GM23338 (cell line): Measurements from ENCODE around the gene BAHCC1. TPM values are rescaled to one million over a fixed set of nuclear protein-coding genes. Genes with fewer than 3 reads are reported as not detected.

Experiments used
- ATAC-seq: fragments of 200-7000 bp; cut with Tn5 transposase; 3 replicates; pipeline ENCODE4 v1.9.1; 2020
- DNase-seq: peaks from one replicate; pipeline ENCODE4 v3.0.0-alpha.2; 2015; ENCODE audit warnings: low spot score
- H2AFZ ChIP-seq: fragments of 200-600 bp; sonication (generic); 2 replicates; pipeline ENCODE4 v1.8.0; 2016; ENCODE audit warnings: antibody characterized with exemption, mild to moderate bottlenecking, moderate library complexity
- H3F3A ChIP-seq: fragments of 200-600 bp; sonication (generic); replicated peaks from 2 replicates; pipeline ENCODE4 v1.8.0; 2017; ENCODE audit warnings: antibody characterized with exemption, mixed run types, low read depth
- H3K27ac ChIP-seq: fragments of 200-600 bp; sonication (generic); 2 replicates; pipeline ENCODE4 v1.6.1; 2016; ENCODE audit warnings: low read depth
- H3K27me3 ChIP-seq: fragments of 200-600 bp; sonication (generic); 2 replicates; pipeline ENCODE4 v1.8.0; 2016; ENCODE audit warnings: mild to moderate bottlenecking, mixed run types, moderate library complexity; ENCODE audit not compliant: insufficient read depth
- H3K36me3 ChIP-seq: fragments of 200-600 bp; sonication (generic); 2 replicates; pipeline ENCODE4 v1.8.0; 2016; ENCODE audit warnings: mild to moderate bottlenecking; ENCODE audit not compliant: insufficient read depth
- H3K4me1 ChIP-seq: fragments of 200-600 bp; sonication (generic); 2 replicates; pipeline ENCODE4 v1.8.0; 2016; ENCODE audit warnings: mild to moderate bottlenecking, moderate library complexity; ENCODE audit not compliant: insufficient read depth
- H3K4me2 ChIP-seq: fragments of 200-600 bp; sonication (generic); 2 replicates; pipeline ENCODE4 v1.7.1; 2017; ENCODE audit warnings: mixed run types
- H3K4me3 ChIP-seq: fragments of 200-600 bp; sonication (generic); 2 replicates; pipeline ENCODE4 v1.6.1; 2016; ENCODE audit warnings: mixed run types
- H3K79me2 ChIP-seq: fragments of 200-600 bp; sonication (generic); replicated peaks from 2 replicates; pipeline ENCODE4 v1.8.0; 2017; ENCODE audit warnings: mild to moderate bottlenecking; ENCODE audit not compliant: insufficient read depth
- H3K9me2 ChIP-seq: fragments of 200-600 bp; sonication (generic); 2 replicates; pipeline ENCODE4 v1.8.0; 2017; ENCODE audit not compliant: insufficient read depth
- H4K20me1 ChIP-seq: fragments of 200-600 bp; sonication (generic); replicated peaks from 2 replicates; pipeline ENCODE4 v1.8.0; 2017; ENCODE audit warnings: mild to moderate bottlenecking; ENCODE audit not compliant: insufficient read depth
- H3K27ac Mint-ChIP-seq: 2 replicates; pipeline ENCODE4 v1.8.0; 2020; ENCODE audit warnings: inconsistent platforms, mild to moderate bottlenecking, moderate library complexity, mixed read lengths
- H3K27me3 Mint-ChIP-seq: 3 replicates; pipeline ENCODE4 v1.8.0; 2022; ENCODE audit warnings: low read depth, mild to moderate bottlenecking, moderate library complexity, mixed read lengths, inconsistent platforms; ENCODE audit not compliant: insufficient read depth, poor library complexity
- H3K36me3 Mint-ChIP-seq: 3 replicates; pipeline ENCODE4 v1.8.0; 2021; ENCODE audit warnings: low read depth, mild to moderate bottlenecking, inconsistent platforms, moderate library complexity, mixed read lengths
- H3K4me1 Mint-ChIP-seq: 3 replicates; pipeline ENCODE4 v1.8.0; 2020; ENCODE audit warnings: mild to moderate bottlenecking, inconsistent platforms, mixed read lengths
- H3K4me3 Mint-ChIP-seq: 3 replicates; pipeline ENCODE4 v1.8.0; 2021; ENCODE audit warnings: moderate library complexity, mild to moderate bottlenecking, inconsistent platforms, mixed read lengths
- H3K9me3 Mint-ChIP-seq: 3 replicates; pipeline ENCODE4 v1.8.0; 2020; ENCODE audit warnings: moderate library complexity, mild to moderate bottlenecking, inconsistent platforms, mixed read lengths
- CREB1 ChIP-seq: fragments of 250-450 bp; sonication (Bioruptor Pico); IDR thresholded peaks from 2 replicates; pipeline ENCODE4 v1.5.0; 2020; ENCODE audit warnings: low read depth, mild to moderate bottlenecking, moderate library complexity
- CTCF ChIP-seq, 2 experiments: fragments of 200-600 bp in 1 of 2; sonication (generic) in 1 of 2; conservative IDR thresholded peaks; 2 replicates each; pipeline versions ENCODE4 v1.5.1 to v1.6.1; 2016 to 2017; ENCODE audit warnings: antibody characterized with exemption in 2 of 2, low read depth in 2 of 2, mild to moderate bottlenecking in 2 of 2, moderate library complexity in 1 of 2
- ETS1 ChIP-seq: IDR thresholded peaks from 2 replicates; pipeline ENCODE4 v1.6.1; 2016; ENCODE audit warnings: antibody characterized with exemption
- EZH2 ChIP-seq: fragments of 200-600 bp; sonication (generic); IDR thresholded peaks from one replicate; pipeline ENCODE4 v1.8.0; 2017; ENCODE audit warnings: antibody characterized with exemption, mild to moderate bottlenecking, low read depth; ENCODE audit not compliant: unreplicated experiment
- JUNB ChIP-seq: IDR thresholded peaks from one replicate; pipeline ENCODE4 v1.6.1; 2016; ENCODE audit warnings: antibody characterized with exemption; ENCODE audit not compliant: unreplicated experiment
- REST ChIP-seq: IDR thresholded peaks from one replicate; pipeline ENCODE4 v1.6.1; 2018; ENCODE audit warnings: antibody characterized with exemption; ENCODE audit not compliant: unreplicated experiment
- STAT1 ChIP-seq: IDR thresholded peaks from one replicate; pipeline ENCODE4 v1.6.1; 2016; ENCODE audit warnings: antibody characterized with exemption; ENCODE audit not compliant: unreplicated experiment
- ZNF114 ChIP-seq: fragments of 250-450 bp; sonication (Bioruptor Pico); IDR thresholded peaks from 2 replicates; pipeline ENCODE4 v1.5.0; 2020; ENCODE audit warnings: mild to moderate bottlenecking, moderate library complexity
- polyA plus RNA-seq: library from polyadenylated mRNA; unstranded; fragments of >200 nt; fragmentation: Nextera tagmentation; extraction: Ambion mirVana; gene quantifications from 2 replicates; pipeline ENCODE4 v1.2.1, GENCODE V29; 2016
- total RNA-seq: library from RNA; depleted of rRNA; stranded (reverse); fragments of >200 nt; shearing (Covaris generic); gene quantifications from 2 replicates; pipeline ENCODE4 v1.2.3, GENCODE V29; 2014

Gene BAHCC1
- total and polyA plus RNA-seq, 2 experiments from 2014 or later: 0.24 to 1.1 TPM

GRCh38 chr17:81408049-81408448 lies 12.8 kb downstream of the BAHCC1 start:
- Mint-ChIP-seq H3K27me3 (peaks cover 30% of the 10 kb centered on the region), H3K4me1 (peaks cover 12% of the 10 kb centered on the region), H3K27ac (no peak overlapping the region), H3K4me3 (no peak overlapping the region), H3K9me3 (no peaks in the 10 kb centered on the region), H3K36me3 (no peaks in the 10 kb centered on the region)
- Histone ChIP-seq H3K36me3 (no peaks in the 10 kb centered on the region), H3K4me1 (peaks cover 1% of the 10 kb centered on the region; the same call in 1 of the 2 replicates), H3F3A (no peaks in the 10 kb centered on the region; the same call in 1 of the 2 replicates), H3K27me3 (peaks cover 17% of the 10 kb centered on the region), H3K27ac (no peak overlapping the region), H3K9me2 (no peaks in the 10 kb centered on the region), H3K4me2 (no peak overlapping the region), H2AFZ (no peak overlapping the region), H3K4me3 (no peak overlapping the region), H3K79me2 (no peaks in the 10 kb centered on the region), H4K20me1 (no peaks in the 10 kb centered on the region)
- ATAC-seq (no peak), DNase-seq (no peak)
- TF ChIP-seq ZNF114 (CRISPR knock-in tag): no peak
- no peak for TF ChIP-seq EZH2
- no peak for TF ChIP-seq CREB1
- TF ChIP-seq JUNB: no peak
- TF ChIP-seq STAT1: no peak
- no peak for TF ChIP-seq CTCF (conservative IDR thresholded peaks at IDR 0.05; ENCODE audit: low read depth in 2 of 2)
- TF ChIP-seq REST: no peak

- Histone ChIP-seq H3K4me1 (no peaks in the 10 kb centered on the region), H3K27me3 (peaks cover 7% of the 10 kb centered on the region; the same call in 1 of the 2 replicates), H3F3A (no peaks in the 10 kb centered on the region), H3K4me3 (no peak overlapping the region), H3K4me2 (no peak overlapping the region), H3K79me2 (no peaks in the 10 kb centered on the region), H4K20me1 (no peaks in the 10 kb centered on the region), H3K27ac (no peak overlapping the region), H3K9me2 (no peaks in the 10 kb centered on the region), H2AFZ (peak overlapping the region; percentile 28; the same call in 1 of the 2 replicates), H3K36me3 (no peaks in the 10 kb centered on the region)
- Mint-ChIP-seq H3K27me3 (peaks cover 21% of the 10 kb centered on the region), H3K4me3 (no peak overlapping the region), H3K36me3 (no peaks in the 10 kb centered on the region), H3K9me3 (no peaks in the 10 kb centered on the region), H3K4me1 (peaks cover 7% of the 10 kb centered on the region; the same call in 2 of the 3 replicates), H3K27ac (no peak overlapping the region)
- ATAC-seq (peak; percentile 79), DNase-seq (peak; percentile 81)
- TF ChIP-seq CTCF (conservative IDR thresholded peaks at IDR 0.05; ENCODE audit: low read depth in 2 of 2) (peak; percentile 55 to 74), ETS1 (no peak)
Observed at GRCh38 chr17:81409190-81409935, 14.1 kb downstream of the BAHCC1 start.
